H1 (cell line): ENCODE measurements around the gene KDM1A. TPM values are rescaled to one million over a fixed set of nuclear protein-coding genes. Genes with fewer than 3 reads are reported as not detected.

Experiments used
- microRNA-seq, 2 experiments: library from miRNA; unstranded; fragments of <30 nt; microRNA quantifications; one replicate each; pipeline versions ENCODE4 to v1.2.0, GENCODE V29; 2016 to 2020; ENCODE audit warnings: borderline microRNAs expressed in 2 of 2, borderline number of aligned reads in 2 of 2, borderline replicate concordance in 1 of 2
- polyA plus RNA-seq, 7 experiments: library from polyadenylated mRNA; depleted of rRNA in 3 of 7; stranded (reverse) in 5 of 7; unstranded in 2 of 7; fragments of >200 nt in 5 of 7; fragments of 200-250 nt in 2 of 7; gene quantifications; 1 replicate in 5 of 7; 2 replicates in 1 of 7; 4 replicates in 1 of 7; pipeline versions ENCODE4 v1.2.1 to v1.2.3, GENCODE V29; 2011 to 2013; ENCODE audit warnings: missing spikeins in 2 of 7, mixed read lengths in 2 of 7
- small RNA-seq: library from polyadenylated mRNA; stranded (forward); fragments of <200 nt; extraction: miRNeasy Mini kit (QIAGEN cat#:217004); gene quantifications from one replicate; pipeline ENCODE3, GENCODE V24; 2013; ENCODE audit not compliant: insufficient read depth
- total RNA-seq: library from RNA; stranded (reverse); fragmentation: NEBNext Ultra II Directional; extraction: Animal tissue kit (Norgen Biotek cat#: 25700); gene quantifications from 2 replicates; pipeline ENCODE4 v1.2.1, GENCODE V29; 2021

The KDM1A gene
- total and polyA plus RNA-seq, 2 of the 8 experiments (the other 6 are each of a cell fraction or from before 2014, with no cell fraction given), result 216 to 275 TPM

Small RNA genes lying within 50 kb of the gene (microRNA-seq; reads per million reads assigned to microRNA genes)
- 1.2 to 1.6 reads per million in 2 experiments for gene MIR3115
- gene MIR4419A, result 0 reads per million in 2 experiments

Small RNA genes lying within 50 kb of the gene (small RNA-seq; reads per million reads assigned to genes)
- 0.69 reads per million for gene MIR3115
- gene MIR4419A, result not detected

Other genes with a start within 250 kb of the KDM1A start
- gene LACTBL1, start 46.6 kb upstream of the KDM1A start, total RNA-seq, result not detected in 2 replicates
- not detected in 2 replicates for gene LACTBL1, start 46.6 kb upstream of the KDM1A start, polyA plus RNA-seq (2011; rRNA removed)
- not detected in 2 replicates for gene TEX46, start 3.6 kb upstream of the KDM1A start, total RNA-seq
- not detected in 2 replicates for gene TEX46, start 3.6 kb upstream of the KDM1A start, polyA plus RNA-seq (2011; rRNA removed)
- gene LUZP1, start 149.4 kb downstream of the KDM1A start, total RNA-seq, result 59.9 and 60.5 TPM in 2 replicates
- 12.2 and 14.0 TPM in 2 replicates for gene LUZP1, start 149.4 kb downstream of the KDM1A start, polyA plus RNA-seq (2011; rRNA removed)
- 11.5 and 13.0 TPM in 2 replicates for gene HTR1D, start 198.0 kb downstream of the KDM1A start, total RNA-seq
- 8.8 and 11.5 TPM in 2 replicates for gene HTR1D, start 198.0 kb downstream of the KDM1A start, polyA plus RNA-seq (2011; rRNA removed)